K562 (cell line): ENCODE measurements around the gene SLC44A5. TPM values are rescaled to one million over a fixed set of nuclear protein-coding genes. Genes with fewer than 3 reads are reported as not detected.

Experiments used
- ATAC-seq: fragments of 200-7000 bp; cut with Tn5 transposase; 3 replicates; pipeline ENCODE4 v1.9.1; 2020; ENCODE audit warnings: moderate library complexity
- BruUV-seq: library from RNA; stranded (reverse); fragments of 400-500 nt; replicated peaks from 2 replicates; lab custom pipeline; 2021; lab: Mats Ljungman, UMichigan
- CTCF ChIA-PET: fragments of 300-600 bp; formaldehyde crosslinking; extraction: SDS; loops from one replicate; lab custom pipeline; 2021; ENCODE audit warnings: low intra/inter-chr PET ratio; lab: Yijun Ruan, JAX
- POLR2A ChIA-PET: fragments of 300-600, 350-650 bp; sonication (Branson Sonifier 250); formaldehyde crosslinking; extraction: SDS; loops from one replicate; lab custom pipeline; 2021; ENCODE audit warnings: antibody characterized with exemption, inconsistent platforms; lab: Yijun Ruan, JAX
- DNase-seq, 4 experiments: peaks; one replicate each; pipeline versions ENCODE4 v3.0.0 to v3.0.0-alpha.2; 2011 to 2018; ENCODE audit warnings: low spot score in 3 of 4, mixed read lengths in 3 of 4; ENCODE audit errors: extremely low read depth in 1 of 4
- FAIRE-seq: peaks from 2 replicates; lab custom pipeline; 2011; peaks lifted over from hg19 to GRCh38; lab: Jason Lieb, UNC
- H2AFZ ChIP-seq: 2 replicates; pipeline ENCODE4 v1.6.0; 2011; ENCODE audit warnings: low read depth, low read length, control low read depth, inconsistent platforms
- H3K27ac ChIP-seq: fragments of 200-600 bp; 3 replicates; pipeline ENCODE4 v1.8.0; 2011; ENCODE audit warnings: low read depth, mild to moderate bottlenecking, control low read depth, inconsistent platforms, low read length, moderate library complexity, mixed read lengths; ENCODE audit errors: extremely low read depth
- H3K27me3 ChIP-seq, 2 experiments: fragments of 300-600 bp in 1 of 2; 2 replicates in 1 of 2; 3 replicates in 1 of 2; pipeline versions ENCODE4 v1.6.0 to v1.8.0; 2011; ENCODE audit warnings: inconsistent platforms in 2 of 2, low read length in 2 of 2, mild to moderate bottlenecking in 1 of 2, mixed read lengths in 1 of 2, moderate library complexity in 1 of 2; ENCODE audit not compliant: control insufficient read depth in 2 of 2, insufficient read depth in 2 of 2
- H3K36me3 ChIP-seq: fragments of 300-600 bp; 3 replicates; pipeline ENCODE4 v1.8.0; 2011; ENCODE audit warnings: mild to moderate bottlenecking, low read length, inconsistent platforms; ENCODE audit not compliant: control insufficient read depth, insufficient read depth
- H3K4me1 ChIP-seq, 2 experiments: fragments of 200-600 bp in 1 of 2; replicated peaks in 1 of 2; 2 replicates in 1 of 2; 3 replicates in 1 of 2; pipeline versions ENCODE4 v1.5.1 to v1.8.0; 2011; ENCODE audit warnings: inconsistent platforms in 2 of 2, low read length in 2 of 2, mild to moderate bottlenecking in 1 of 2, mixed read lengths in 1 of 2, moderate library complexity in 1 of 2; ENCODE audit not compliant: control insufficient read depth in 2 of 2, insufficient read depth in 2 of 2
- H3K4me2 ChIP-seq: 2 replicates; pipeline ENCODE4 v1.6.1; 2011; ENCODE audit warnings: low read length, control low read depth, inconsistent platforms, mixed read lengths; ENCODE audit not compliant: insufficient read depth
- H3K4me3 ChIP-seq: fragments of 200-600 bp; sonication (generic), shearing (Covaris generic); 2 replicates; pipeline ENCODE4 v1.5.1; 2016; ENCODE audit warnings: control low read depth, inconsistent platforms
- H3K79me2 ChIP-seq: fragments of 200-600 bp; 3 replicates; pipeline ENCODE4 v1.8.0; 2011; ENCODE audit warnings: low read length, inconsistent platforms; ENCODE audit not compliant: control insufficient read depth, insufficient read depth
- H3K9ac ChIP-seq, 2 experiments: 2 replicates each; pipeline versions ENCODE4 v1.6.0 to v1.6.1; 2011; ENCODE audit warnings: low read depth in 2 of 2, low read length in 2 of 2, control low read depth in 1 of 2, inconsistent platforms in 1 of 2, mild to moderate bottlenecking in 1 of 2, mixed read lengths in 1 of 2; ENCODE audit not compliant: insufficient read depth in 1 of 2
- H3K9me1 ChIP-seq: one replicate; pipeline ENCODE4 v1.6.0; 2011; ENCODE audit warnings: inconsistent platforms, mild to moderate bottlenecking, low read length, moderate library complexity; ENCODE audit not compliant: control insufficient read depth, insufficient read depth
- H3K9me3 ChIP-seq: replicated peaks from 2 replicates; pipeline ENCODE4 v1.5.1; 2011; ENCODE audit warnings: low read depth, low read length, inconsistent platforms; ENCODE audit not compliant: control insufficient read depth, insufficient read depth
- H4K20me1 ChIP-seq: replicated peaks from 2 replicates; pipeline ENCODE4 v1.6.1; 2011; ENCODE audit warnings: low read length, inconsistent platforms, mixed read lengths; ENCODE audit not compliant: control insufficient read depth, insufficient read depth
- BRF2 ChIP-seq: IDR thresholded peaks from 3 replicates; pipeline ENCODE4 v1.6.1; 2011; ENCODE audit warnings: borderline replicate concordance, mild to moderate bottlenecking; ENCODE audit not compliant: insufficient read length, insufficient read depth
- CHD1 ChIP-seq: fragments of 200-600 bp; sonication (generic); IDR thresholded peaks from one replicate; pipeline ENCODE4 v1.6.1; 2012; ENCODE audit warnings: mild to moderate bottlenecking, moderate library complexity, low read length, inconsistent platforms
- HNRNPK ChIP-seq: fragments of 200-400 bp; formaldehyde crosslinking; IDR thresholded peaks from one replicate; pipeline ENCODE4 v1.6.1; 2018; ENCODE audit warnings: mild to moderate bottlenecking, low read depth, low read length; ENCODE audit not compliant: poor library complexity, severe bottlenecking
- NFRKB ChIP-seq: fragments of 450-650 bp; IDR thresholded peaks from 2 replicates; pipeline ENCODE4 v1.6.1; 2016; ENCODE audit warnings: low read depth
- NR3C1 ChIP-seq: sonication (generic); formaldehyde crosslinking; IDR thresholded peaks from 2 replicates; pipeline ENCODE4 v1.8.1; 2022; ENCODE audit warnings: missing genetic modification reagents
- POLR2G ChIP-seq: fragments of 200-400 bp; formaldehyde crosslinking; IDR thresholded peaks from 2 replicates; pipeline ENCODE4 v1.6.1; 2017; ENCODE audit warnings: low read depth, mild to moderate bottlenecking, antibody characterized with exemption, low read length, moderate library complexity
- ZFP36 ChIP-seq: fragments of 150-350 bp; IDR thresholded peaks from 2 replicates; pipeline ENCODE4 v1.6.1; 2018; ENCODE audit warnings: low read length, low read depth; ENCODE audit not compliant: partially characterized antibody
- whole genome bisulfite sequencing: fragments of 100-300 bp; shearing (Covaris generic); methylation state at CpG from one replicate; pipeline ENCODE4 v1.1.6; 2016; ENCODE audit warnings: low coverage, mixed read lengths; ENCODE audit not compliant: insufficient coverage; ENCODE audit errors: missing lambda C conversion rate; 5-methylcytosine and 5-hydroxymethylcytosine counted together
- in situ Hi-C: fragments of 300-500 bp; cut with MboI; formaldehyde crosslinking; loops from 4 replicates; pipeline ENCODE4 v1.15.0; 2018; ENCODE audit warnings: inconsistent platforms, mixed read lengths
- intact Hi-C: fragments of 100-400 bp; cut with micrococcal nuclease; formaldehyde crosslinking; loops from 2 replicates; pipeline ENCODE4 v1.14.2; 2022
- polyA plus RNA-seq, 8 experiments: library from polyadenylated mRNA; depleted of rRNA in 4 of 8; stranded (reverse) in 5 of 8; unstranded in 3 of 8; fragments of >200 nt; fragmentation: Nextera tagmentation in 2 of 8; fragmentation: Illumina TruSeq in 1 of 8; extraction: Ambion mirVana in 2 of 8; extraction: Trizol in 1 of 8; gene quantifications; 2 replicates each; pipeline versions ENCODE4 v1.2.1 to v1.2.3, GENCODE V29; 2011 to 2014; ENCODE audit warnings: inconsistent platforms in 1 of 8, missing spikeins in 1 of 8
- total RNA-seq, 7 experiments: library from RNA; depleted of rRNA in 6 of 7; stranded (reverse); fragments of >200 nt in 6 of 7; fragmentation: Illumina TruSeq in 2 of 7; extraction: Trizol in 2 of 7; gene quantifications; 2 replicates each; pipeline versions ENCODE4 v1.2.1 to v1.2.3, GENCODE V29; 2011 to 2021; ENCODE audit warnings: low replicate concordance in 1 of 7
- TF ChIP-seq, protein P1 (sequence below): fragments of 450-650 bp; IDR thresholded peaks from 2 replicates; pipeline ENCODE4 v1.6.1; 2016; ENCODE audit warnings: low read depth
- TF ChIP-seq, protein P2 (sequence below): fragments of 450-650 bp; formaldehyde crosslinking; IDR thresholded peaks from 2 replicates; pipeline ENCODE4 v1.4.0; 2022; ENCODE audit warnings: missing genetic modification characterization
- TF ChIP-seq, protein P3 (sequence below): sonication (generic); formaldehyde crosslinking; IDR thresholded peaks from 2 replicates; pipeline ENCODE4 v1.4.0; 2020; ENCODE audit warnings: mild to moderate bottlenecking, missing genetic modification reagents

Gene SLC44A5
- total and polyA plus RNA-seq, 9 of the 15 experiments (the other 6 are each of a cell fraction or from before 2014, with no cell fraction given), result 1.2 to 10.1 (median 3.2) TPM

DNA sequence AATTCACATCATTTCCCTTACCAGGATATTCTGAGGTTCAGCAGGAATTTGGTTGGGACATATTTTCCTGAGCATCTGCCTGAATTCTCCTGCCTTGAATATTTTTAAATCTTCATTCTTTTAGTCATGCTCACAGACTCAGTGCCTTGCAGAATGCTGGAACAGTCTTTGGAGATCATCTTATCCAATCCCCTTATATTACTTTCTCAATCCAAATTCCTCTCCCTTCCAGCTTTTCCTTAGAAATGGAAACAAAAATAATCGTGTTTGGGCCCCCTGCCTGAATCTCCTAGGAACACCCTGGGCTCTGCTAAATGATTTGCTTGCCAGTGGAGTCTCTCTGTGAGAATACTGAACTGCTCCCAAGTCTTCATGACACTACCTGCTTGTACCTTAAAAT lies 438.4 kb downstream of the SLC44A5 start:
- in situ Hi-C loops (no loop called here), intact Hi-C loops (no loop called here)
- POLR2A ChIA-PET, result interaction anchor here (1.6 kb wide), 1 partner anchor 9 kb away, joined by 5 read pairs; no protein-coding TSS in a partner anchor
- CTCF ChIA-PET, result no interaction called here
- no peak for DNase-seq
- no peak for ATAC-seq
- Histone ChIP-seq H3K4me1 (no peaks in the 10 kb centered on the region), H3K9me1 (no peaks in the 10 kb centered on the region), H2AFZ (no peak overlapping the region), H3K9me3 (no peaks in the 10 kb centered on the region), H3K4me3 (no peak overlapping the region), H3K4me2 (no peak overlapping the region), H4K20me1 (no peaks in the 10 kb centered on the region), H3K9ac (no peak overlapping the region), H3K79me2 (no peaks in the 10 kb centered on the region), H3K27ac (no peak overlapping the region), H3K36me3 (no peaks in the 10 kb centered on the region), H3K27me3 (no peaks in the 10 kb centered on the region)
- WGBS, result 0% methylated on average over 1 of the region's 1 CpG
- FAIRE-seq, result no peak
- no TSS peak for BruUV-seq
- TF ChIP-seq, protein P1, sequence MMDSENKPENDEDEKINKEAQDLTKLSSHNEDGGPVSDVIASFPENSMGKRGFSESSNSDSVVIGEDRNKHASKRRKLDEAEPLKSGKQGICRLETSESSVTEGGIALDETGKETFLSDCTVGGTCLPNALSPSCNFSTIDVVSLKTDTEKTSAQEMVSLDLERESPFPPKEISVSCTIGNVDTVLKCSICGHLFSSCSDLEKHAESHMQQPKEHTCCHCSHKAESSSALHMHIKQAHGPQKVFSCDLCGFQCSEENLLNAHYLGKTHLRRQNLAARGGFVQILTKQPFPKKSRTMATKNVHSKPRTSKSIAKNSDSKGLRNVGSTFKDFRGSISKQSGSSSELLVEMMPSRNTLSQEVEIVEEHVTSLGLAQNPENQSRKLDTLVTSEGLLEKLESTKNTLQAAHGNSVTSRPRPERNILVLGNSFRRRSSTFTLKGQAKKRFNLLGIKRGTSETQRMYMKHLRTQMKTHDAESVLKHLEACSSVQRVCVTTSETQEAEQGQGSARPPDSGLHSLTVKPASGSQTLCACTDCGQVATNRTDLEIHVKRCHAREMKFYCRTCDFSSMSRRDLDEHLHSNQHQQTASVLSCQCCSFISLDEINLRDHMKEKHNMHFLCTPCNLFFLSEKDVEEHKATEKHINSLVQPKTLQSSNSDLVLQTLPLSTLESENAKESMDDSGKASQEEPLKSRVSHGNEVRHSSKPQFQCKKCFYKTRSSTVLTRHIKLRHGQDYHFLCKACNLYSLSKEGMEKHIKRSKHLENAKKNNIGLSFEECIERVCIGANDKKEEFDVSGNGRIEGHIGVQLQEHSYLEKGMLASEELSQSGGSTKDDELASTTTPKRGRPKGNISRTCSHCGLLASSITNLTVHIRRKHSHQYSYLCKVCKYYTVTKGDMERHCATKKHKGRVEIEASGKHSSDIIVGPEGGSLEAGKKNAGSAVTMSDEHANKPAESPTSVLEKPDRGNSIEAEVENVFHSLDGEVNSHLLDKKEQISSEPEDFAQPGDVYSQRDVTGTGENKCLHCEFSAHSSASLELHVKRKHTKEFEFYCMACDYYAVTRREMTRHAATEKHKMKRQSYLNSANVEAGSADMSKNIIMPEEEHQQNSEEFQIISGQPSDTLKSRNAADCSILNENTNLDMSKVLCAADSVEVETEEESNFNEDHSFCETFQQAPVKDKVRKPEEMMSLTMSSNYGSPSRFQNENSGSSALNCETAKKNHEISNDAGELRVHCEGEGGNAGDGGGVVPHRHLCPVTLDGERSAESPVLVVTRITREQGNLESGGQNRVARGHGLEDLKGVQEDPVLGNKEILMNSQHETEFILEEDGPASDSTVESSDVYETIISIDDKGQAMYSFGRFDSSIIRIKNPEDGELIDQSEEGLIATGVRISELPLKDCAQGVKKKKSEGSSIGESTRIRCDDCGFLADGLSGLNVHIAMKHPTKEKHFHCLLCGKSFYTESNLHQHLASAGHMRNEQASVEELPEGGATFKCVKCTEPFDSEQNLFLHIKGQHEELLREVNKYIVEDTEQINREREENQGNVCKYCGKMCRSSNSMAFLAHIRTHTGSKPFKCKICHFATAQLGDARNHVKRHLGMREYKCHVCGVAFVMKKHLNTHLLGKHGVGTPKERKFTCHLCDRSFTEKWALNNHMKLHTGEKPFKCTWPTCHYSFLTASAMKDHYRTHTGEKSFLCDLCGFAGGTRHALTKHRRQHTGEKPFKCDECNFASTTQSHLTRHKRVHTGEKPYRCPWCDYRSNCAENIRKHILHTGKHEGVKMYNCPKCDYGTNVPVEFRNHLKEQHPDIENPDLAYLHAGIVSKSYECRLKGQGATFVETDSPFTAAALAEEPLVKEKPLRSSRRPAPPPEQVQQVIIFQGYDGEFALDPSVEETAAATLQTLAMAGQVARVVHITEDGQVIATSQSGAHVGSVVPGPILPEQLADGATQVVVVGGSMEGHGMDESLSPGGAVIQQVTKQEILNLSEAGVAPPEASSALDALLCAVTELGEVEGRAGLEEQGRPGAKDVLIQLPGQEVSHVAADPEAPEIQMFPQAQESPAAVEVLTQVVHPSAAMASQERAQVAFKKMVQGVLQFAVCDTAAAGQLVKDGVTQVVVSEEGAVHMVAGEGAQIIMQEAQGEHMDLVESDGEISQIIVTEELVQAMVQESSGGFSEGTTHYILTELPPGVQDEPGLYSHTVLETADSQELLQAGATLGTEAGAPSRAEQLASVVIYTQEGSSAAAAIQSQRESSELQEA, result no peak
- TF ChIP-seq NR3C1 (CRISPR knock-in tag), result no peak
- TF ChIP-seq, protein P2, sequence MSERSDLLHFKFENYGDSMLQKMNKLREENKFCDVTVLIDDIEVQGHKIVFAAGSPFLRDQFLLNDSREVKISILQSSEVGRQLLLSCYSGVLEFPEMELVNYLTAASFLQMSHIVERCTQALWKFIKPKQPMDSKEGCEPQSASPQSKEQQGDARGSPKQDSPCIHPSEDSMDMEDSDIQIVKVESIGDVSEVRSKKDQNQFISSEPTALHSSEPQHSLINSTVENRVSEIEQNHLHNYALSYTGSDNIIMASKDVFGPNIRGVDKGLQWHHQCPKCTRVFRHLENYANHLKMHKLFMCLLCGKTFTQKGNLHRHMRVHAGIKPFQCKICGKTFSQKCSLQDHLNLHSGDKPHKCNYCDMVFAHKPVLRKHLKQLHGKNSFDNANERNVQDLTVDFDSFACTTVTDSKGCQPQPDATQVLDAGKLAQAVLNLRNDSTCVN (CRISPR knock-in tag), result no peak
- no peak for TF ChIP-seq HNRNPK
- TF ChIP-seq NFRKB, result no peak
- no peak for TF ChIP-seq CHD1
- TF ChIP-seq POLR2G, result no peak
- TF ChIP-seq, protein P3, sequence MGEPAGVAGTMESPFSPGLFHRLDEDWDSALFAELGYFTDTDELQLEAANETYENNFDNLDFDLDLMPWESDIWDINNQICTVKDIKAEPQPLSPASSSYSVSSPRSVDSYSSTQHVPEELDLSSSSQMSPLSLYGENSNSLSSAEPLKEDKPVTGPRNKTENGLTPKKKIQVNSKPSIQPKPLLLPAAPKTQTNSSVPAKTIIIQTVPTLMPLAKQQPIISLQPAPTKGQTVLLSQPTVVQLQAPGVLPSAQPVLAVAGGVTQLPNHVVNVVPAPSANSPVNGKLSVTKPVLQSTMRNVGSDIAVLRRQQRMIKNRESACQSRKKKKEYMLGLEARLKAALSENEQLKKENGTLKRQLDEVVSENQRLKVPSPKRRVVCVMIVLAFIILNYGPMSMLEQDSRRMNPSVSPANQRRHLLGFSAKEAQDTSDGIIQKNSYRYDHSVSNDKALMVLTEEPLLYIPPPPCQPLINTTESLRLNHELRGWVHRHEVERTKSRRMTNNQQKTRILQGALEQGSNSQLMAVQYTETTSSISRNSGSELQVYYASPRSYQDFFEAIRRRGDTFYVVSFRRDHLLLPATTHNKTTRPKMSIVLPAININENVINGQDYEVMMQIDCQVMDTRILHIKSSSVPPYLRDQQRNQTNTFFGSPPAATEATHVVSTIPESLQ (CRISPR knock-in tag), result no peak
- TF ChIP-seq BRF2, result no peak
- no peak for TF ChIP-seq ZFP36
